Measurements from ENCODE around the gene MARCHF10. TPM values are rescaled to one million over a fixed set of nuclear protein-coding genes. Genes with fewer than 3 reads are reported as not detected.

MARCHF10 gene
- total RNA-seq, 2 experiments from 2014 or later = not detected

- H4K20me1 ChIP-seq (ENCODE audit: insufficient read depth, low read length) = no peaks in the 10 kb centered on the region
- BruUV-seq (replicated peaks) = no TSS peak
- ChIA-PET POLR2A (no interaction called here), CTCF (ENCODE audit: unreplicated experiment) (no interaction called here)
- H3K4me3 ChIP-seq (ENCODE audit: low read depth, low read length, poor library complexity, severe bottlenecking) = no peak overlapping the region
- H2AFZ ChIP-seq (ENCODE audit: low read length) = no peak overlapping the region
- no peaks in the 10 kb centered on the region for H3K9me3 ChIP-seq (ENCODE audit: low read length)
- H3K4me1 ChIP-seq (ENCODE audit: insufficient read depth, low read length, poor library complexity, severe bottlenecking) = no peaks in the 10 kb centered on the region
- H3K79me2 ChIP-seq (ENCODE audit: insufficient read depth, low read depth, low read length) = no peaks in the 10 kb centered on the region
- H3K27ac ChIP-seq (ENCODE audit: low read depth, low read length, poor library complexity, severe bottlenecking) = no peak overlapping the region
- DNase-seq (ENCODE audit: low spot score) = no peak
- TF ChIP-seq EZH2phosphoT487 (IDR thresholded peaks at IDR 0.05; ENCODE audit: borderline replicate concordance, low read depth, low read length) = no peak
- TF ChIP-seq, protein P1, sequence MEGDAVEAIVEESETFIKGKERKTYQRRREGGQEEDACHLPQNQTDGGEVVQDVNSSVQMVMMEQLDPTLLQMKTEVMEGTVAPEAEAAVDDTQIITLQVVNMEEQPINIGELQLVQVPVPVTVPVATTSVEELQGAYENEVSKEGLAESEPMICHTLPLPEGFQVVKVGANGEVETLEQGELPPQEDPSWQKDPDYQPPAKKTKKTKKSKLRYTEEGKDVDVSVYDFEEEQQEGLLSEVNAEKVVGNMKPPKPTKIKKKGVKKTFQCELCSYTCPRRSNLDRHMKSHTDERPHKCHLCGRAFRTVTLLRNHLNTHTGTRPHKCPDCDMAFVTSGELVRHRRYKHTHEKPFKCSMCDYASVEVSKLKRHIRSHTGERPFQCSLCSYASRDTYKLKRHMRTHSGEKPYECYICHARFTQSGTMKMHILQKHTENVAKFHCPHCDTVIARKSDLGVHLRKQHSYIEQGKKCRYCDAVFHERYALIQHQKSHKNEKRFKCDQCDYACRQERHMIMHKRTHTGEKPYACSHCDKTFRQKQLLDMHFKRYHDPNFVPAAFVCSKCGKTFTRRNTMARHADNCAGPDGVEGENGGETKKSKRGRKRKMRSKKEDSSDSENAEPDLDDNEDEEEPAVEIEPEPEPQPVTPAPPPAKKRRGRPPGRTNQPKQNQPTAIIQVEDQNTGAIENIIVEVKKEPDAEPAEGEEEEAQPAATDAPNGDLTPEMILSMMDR (conservative IDR thresholded peaks at IDR 0.05; ENCODE audit: low read length) = no peak
- no peak overlapping the region for H3K4me2 ChIP-seq (ENCODE audit: low read length)
- H3K36me3 ChIP-seq (ENCODE audit: insufficient read depth, low read length) = no peaks in the 10 kb centered on the region
- intact Hi-C loops (cut with micrococcal nuclease; ENCODE audit: unreplicated experiment) = no loop called here
- H3K9me2 ChIP-seq (ENCODE audit: insufficient read depth, low read length) = no peaks in the 10 kb centered on the region
Measured at GRCh38 chr17:62681939-62682381, 126.2 kb downstream of the MARCHF10 start.

- Histone ChIP-seq H4K20me1 (ENCODE audit: insufficient read depth, low read length) (no peaks in the 10 kb centered on the region), H3K9me3 (ENCODE audit: low read length) (no peaks in the 10 kb centered on the region), H2AFZ (ENCODE audit: low read length) (no peak overlapping the region), H3K4me3 (ENCODE audit: low read depth, low read length, poor library complexity, severe bottlenecking) (no peak overlapping the region), H3K4me2 (ENCODE audit: low read length) (no peak overlapping the region), H3K9me2 (ENCODE audit: insufficient read depth, low read length) (no peaks in the 10 kb centered on the region), H3K4me1 (ENCODE audit: insufficient read depth, low read length, poor library complexity, severe bottlenecking) (no peaks in the 10 kb centered on the region), H3K27ac (ENCODE audit: low read depth, low read length, poor library complexity, severe bottlenecking) (no peak overlapping the region), H3K36me3 (ENCODE audit: insufficient read depth, low read length) (no peaks in the 10 kb centered on the region), H3K79me2 (ENCODE audit: insufficient read depth, low read depth, low read length) (no peaks in the 10 kb centered on the region)
- POLR2A ChIA-PET = no interaction called here
- intact Hi-C loops (cut with micrococcal nuclease; ENCODE audit: unreplicated experiment) = no loop called here
- DNase-seq (ENCODE audit: low spot score) = no peak
- no TSS peak for BruUV-seq (replicated peaks)
- CTCF ChIA-PET (ENCODE audit: unreplicated experiment) = no interaction called here
- TF ChIP-seq, protein P1 (conservative IDR thresholded peaks at IDR 0.05; ENCODE audit: low read length) = no peak
- no peak for TF ChIP-seq EZH2phosphoT487 (IDR thresholded peaks at IDR 0.05; ENCODE audit: borderline replicate concordance, low read depth, low read length)
Measured at GRCh38 chr17:62681061-62681938, 126.8 kb downstream of the MARCHF10 start.

GRCh38 chr17:62680541-62681052 is 127.5 kb downstream of the MARCHF10 start:
- Histone ChIP-seq H3K9me2 (ENCODE audit: insufficient read depth, low read length) (no peaks in the 10 kb centered on the region), H3K4me3 (ENCODE audit: low read depth, low read length, poor library complexity, severe bottlenecking) (no peak overlapping the region), H3K27ac (ENCODE audit: low read depth, low read length, poor library complexity, severe bottlenecking) (no peak overlapping the region), H3K4me1 (ENCODE audit: insufficient read depth, low read length, poor library complexity, severe bottlenecking) (no peaks in the 10 kb centered on the region), H4K20me1 (ENCODE audit: insufficient read depth, low read length) (no peaks in the 10 kb centered on the region), H2AFZ (ENCODE audit: low read length) (no peak overlapping the region), H3K79me2 (ENCODE audit: insufficient read depth, low read depth, low read length) (no peaks in the 10 kb centered on the region), H3K4me2 (ENCODE audit: low read length) (no peak overlapping the region), H3K36me3 (ENCODE audit: insufficient read depth, low read length) (no peaks in the 10 kb centered on the region), H3K9me3 (ENCODE audit: low read length) (no peaks in the 10 kb centered on the region)
- intact Hi-C loops (cut with micrococcal nuclease; ENCODE audit: unreplicated experiment) = no loop called here
- BruUV-seq (replicated peaks) = no TSS peak
- TF ChIP-seq, protein P1 (conservative IDR thresholded peaks at IDR 0.05; ENCODE audit: low read length) = no peak
- no peak for TF ChIP-seq EZH2phosphoT487 (IDR thresholded peaks at IDR 0.05; ENCODE audit: borderline replicate concordance, low read depth, low read length)
- DNase-seq (ENCODE audit: low spot score) = no peak
- ChIA-PET CTCF (ENCODE audit: unreplicated experiment) (no interaction called here), POLR2A (no interaction called here)
